Nucleus accumbens (tissue), 56 donors: Measurements from ENCODE around the gene EYA4.
"Not testable (repeated sequence)": the region's sequence is repeated elsewhere in the genome, so short reads cannot be mapped to it uniquely, and the experiment has no call there.

Experiments used
- DNase-seq, 56 donors: peaks; one replicate each; lab custom pipeline; 2025; lab: John Stamatoyannopoulos, UW

Gene EYA4

DNA sequence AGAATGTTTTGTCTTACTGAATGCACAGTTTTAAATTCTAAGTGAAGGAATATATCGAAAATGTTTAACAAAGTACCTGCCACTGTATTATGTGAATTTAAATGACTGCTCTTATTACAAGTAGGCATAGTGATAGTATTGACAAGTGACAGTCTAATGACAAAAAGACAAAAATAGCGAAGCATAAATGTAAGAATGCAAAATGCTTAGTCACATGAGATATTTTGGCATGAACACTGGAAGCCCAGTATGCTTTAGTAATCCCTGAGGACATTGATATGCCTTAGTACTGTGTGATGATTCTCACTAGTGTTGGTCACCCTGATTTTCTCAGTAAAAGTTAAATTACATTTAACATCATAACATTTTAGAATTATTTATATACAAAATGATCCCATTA is 153.5 kb downstream of the EYA4 start:
- DNase-seq: no peak

DNA sequence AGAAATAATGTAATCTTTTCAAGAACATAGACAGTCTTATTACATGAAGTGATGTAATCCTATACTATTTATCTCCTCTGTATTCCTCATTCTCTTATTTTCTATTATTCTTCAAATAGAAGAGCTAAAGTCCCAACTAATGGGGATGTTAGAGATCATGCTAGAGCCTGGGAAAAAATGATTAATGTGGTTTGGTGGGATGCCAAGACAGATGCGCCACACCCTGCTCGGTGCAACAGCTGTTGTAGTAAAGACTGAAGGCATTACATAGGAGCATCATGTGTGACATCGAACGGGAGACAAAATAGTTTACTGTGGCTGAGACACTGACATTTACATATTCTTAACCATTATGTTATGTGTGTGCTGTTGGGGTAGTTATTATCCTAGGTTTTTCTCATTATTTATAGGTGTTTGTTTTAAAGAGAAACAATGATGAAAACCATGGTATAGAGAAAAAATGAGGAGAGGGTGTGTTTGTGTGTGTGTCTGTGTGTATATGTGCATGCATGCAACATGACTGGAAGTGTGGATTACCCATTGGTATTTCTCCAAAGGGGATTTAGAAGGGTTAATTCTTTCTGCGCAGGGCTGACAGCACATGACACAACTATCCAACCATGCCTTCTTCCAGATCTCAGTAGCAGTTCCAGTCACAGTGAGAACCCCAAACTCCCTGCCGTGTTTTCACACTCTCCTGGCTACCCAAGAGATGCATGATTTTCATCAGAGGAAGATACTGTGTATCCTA is 155.3 kb downstream of the EYA4 start:
- no peak for DNase-seq

DNA sequence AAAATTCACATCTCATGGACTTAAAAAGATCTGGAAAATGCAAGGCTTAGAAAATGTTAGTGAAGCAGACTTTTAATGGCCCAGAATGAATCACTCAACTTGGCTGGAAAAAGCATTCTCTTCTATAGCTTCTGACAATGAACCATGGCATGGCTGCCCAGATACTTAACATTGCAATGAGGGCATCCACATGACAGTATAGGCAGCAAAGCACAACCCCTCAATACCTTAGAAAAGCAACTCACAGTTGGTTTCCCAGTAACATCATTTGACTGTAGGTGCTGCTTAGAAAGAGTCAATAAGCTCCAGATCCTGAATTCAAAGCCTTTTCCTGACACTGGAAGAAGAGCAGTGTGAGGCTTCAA is 155.8 kb downstream of the EYA4 start:
- DNase-seq: no peak

DNA sequence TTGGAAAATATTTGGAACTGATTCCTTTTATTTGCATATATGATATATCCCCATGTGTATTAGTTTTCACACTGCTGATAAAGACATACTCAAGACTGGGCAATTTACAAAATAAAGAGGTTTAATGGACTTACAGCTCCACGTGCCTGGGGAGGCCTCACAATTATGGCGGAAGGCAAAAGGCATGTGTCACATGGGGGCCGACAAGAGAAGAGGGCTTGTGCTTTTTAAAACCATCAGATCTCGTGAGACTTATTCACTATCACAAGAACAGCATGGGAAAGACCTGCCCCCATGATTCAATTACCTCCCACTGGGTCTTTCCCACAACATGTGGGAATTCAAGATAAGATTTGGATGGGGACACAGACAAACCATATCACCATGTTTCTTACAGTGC is 156.4 kb downstream of the EYA4 start:
- DNase-seq: not testable (repeated sequence)

DNA sequence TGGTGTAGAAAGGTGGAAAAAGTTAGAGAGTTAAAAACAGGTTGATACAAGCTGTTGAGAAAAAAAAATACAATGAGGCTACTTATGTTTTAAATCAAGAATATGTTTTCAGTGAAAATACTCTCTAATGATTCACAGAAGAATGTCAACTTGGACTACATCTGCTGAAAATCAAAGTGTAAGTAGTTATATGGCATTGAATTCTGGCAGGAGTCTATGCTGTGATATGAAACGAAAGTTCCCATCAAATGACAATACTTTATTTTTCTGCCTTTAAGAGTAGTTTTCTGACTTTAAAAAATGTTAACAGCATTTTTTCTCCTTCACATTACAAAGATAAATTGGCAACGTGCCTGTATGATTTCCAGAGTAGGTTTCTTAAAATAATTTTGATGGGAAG is 158.3 kb downstream of the EYA4 start:
- no peak for DNase-seq

GRCh38 chr6:133404151-133404550 is 163.0 kb downstream of the EYA4 start:
- no peak for DNase-seq

DNA sequence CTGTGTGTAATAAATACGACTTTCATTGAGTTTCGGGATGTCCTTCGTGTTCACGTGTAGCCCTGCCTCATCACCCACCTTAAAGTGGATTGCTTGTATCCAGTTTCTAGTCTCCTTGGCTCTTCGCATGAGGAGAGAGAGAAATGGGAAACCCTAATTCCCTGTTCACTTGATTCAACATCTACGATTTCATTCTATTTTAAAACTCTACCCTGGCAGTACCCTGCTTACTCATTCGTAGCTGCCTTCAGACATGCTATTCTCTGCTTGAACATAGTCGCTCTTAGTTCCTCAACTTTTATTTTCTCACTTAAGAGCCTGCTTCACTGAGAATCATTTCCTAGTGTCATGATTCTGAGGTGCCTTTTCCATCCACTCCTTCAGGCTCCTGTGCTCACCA is 163.6 kb downstream of the EYA4 start:
- no peak for DNase-seq

- no peak for DNase-seq
Observed at GRCh38 chr6:133407320-133408100, 166.4 kb downstream of the EYA4 start.

- no peak for DNase-seq
Observed at GRCh38 chr6:133408132-133408531, 167.0 kb downstream of the EYA4 start.

- no peak for DNase-seq
Observed at GRCh38 chr6:133408543-133408942, 167.4 kb downstream of the EYA4 start.

- DNase-seq: no peak
Observed at GRCh38 chr6:133410638-133411435, 169.7 kb downstream of the EYA4 start.

DNA sequence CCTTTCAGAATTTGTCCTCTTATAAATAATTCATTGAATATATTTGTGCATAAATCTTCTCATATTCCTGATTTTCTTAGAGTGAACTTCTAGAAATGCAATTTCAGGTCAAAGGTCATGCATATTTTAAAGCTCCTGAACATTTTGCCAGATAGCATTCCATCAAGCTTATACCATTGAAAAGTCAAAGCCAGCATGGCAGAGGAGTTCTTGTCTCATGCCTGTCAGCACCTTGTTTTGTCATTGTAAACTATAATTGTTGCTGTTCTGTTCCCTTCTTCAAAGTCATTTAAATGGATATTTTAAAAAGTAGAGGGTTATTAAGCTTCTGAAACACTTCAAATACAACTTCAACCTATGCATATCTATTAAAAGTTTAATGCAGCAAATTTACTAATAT is 170.6 kb downstream of the EYA4 start:
- no peak for DNase-seq

DNA sequence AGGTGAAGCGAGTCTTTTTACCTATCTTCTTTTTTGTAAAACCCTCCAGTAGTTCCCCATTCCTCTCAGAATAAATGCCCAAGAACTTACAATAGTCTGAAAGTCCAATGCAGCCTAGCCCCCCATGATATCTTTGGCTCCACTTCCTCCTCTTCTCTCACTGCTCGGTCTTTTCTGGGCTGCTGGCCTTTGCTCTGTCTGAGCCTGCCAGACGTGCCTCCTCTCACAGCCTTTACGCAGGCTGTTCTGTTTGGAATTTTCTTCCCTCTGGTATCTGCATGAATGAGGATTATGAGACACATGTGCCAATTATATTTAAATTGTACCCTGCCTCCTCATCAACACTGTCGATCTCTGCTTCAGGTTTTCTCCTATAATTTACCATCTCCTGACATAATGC is 174.1 kb downstream of the EYA4 start:
- DNase-seq: no peak

DNA sequence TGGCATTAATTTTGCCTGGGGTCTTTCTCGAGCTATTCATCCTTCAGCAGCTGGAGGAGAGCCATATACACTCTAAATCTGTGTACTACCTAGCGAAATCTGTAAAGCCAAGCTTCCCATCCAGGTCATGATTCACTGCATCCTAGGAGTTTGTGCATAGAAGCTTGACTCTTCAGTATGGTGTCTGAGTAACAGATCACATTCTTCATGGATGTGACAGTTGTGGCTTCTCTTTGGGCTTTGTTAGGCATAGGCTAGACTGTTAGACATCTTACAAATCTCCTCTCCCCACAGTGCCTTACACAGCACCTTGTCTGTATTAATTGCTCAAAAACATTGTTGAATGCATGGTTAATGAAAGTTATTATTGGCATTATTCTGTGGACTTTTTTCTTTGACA is 177.0 kb downstream of the EYA4 start:
- DNase-seq: no peak

DNA sequence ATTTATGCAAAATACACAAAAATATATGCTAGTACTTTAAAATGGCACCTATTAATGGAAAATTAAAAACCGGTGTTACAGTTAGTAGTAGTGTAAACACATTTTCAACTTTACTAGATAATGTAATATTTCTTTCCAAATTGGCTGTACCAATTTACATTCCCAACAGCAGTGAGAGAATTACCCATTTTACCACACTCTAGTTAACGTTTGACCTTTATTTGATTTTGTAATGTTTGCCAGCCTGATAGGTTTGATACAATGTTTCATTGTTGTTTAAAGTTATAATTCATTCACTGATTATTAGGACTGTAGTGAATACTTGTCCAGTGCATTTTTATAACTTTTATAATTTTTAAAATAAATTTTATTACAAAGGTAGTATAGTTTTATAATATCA is 182.1 kb downstream of the EYA4 start:
- no peak for DNase-seq

DNA sequence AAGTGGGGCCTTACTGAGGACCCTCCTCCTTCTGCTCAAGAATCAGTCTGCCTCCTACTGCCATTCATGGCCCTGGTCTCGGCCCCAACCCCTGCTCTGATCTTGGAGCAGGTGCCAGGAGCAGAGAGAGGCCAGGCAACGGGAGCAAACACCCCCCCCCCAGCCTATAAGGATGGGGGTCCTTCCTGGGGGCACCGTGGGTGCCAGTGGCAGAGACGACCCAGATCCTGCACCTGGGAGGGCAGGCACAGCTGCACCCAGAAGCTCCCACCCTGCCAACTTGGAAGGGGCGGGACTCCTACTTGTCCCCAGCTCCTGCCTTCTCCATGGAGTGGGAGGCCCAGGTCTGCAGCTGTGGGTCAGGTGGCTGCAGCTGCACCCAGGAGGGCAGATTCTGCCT is 183.2 kb downstream of the EYA4 start:
- no peak for DNase-seq

DNA sequence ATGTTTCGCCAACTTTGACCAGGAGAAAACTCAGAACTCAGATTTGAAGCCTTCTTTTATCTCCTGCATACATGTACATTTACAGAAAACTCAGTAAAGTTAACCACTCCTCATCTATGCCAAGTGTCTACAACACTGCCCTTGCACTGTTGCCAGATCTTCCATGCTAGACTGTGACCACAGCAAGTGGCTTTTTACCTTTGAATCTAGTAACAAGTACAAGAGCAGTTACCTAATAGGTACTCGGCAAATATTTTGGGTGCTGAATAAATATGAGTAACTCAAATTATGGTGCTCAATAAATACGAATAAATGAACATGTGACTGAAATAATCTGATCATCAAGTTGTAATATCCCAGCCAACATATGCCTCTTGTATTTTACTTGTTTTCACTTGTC is 184.9 kb downstream of the EYA4 start:
- DNase-seq: no peak

DNA sequence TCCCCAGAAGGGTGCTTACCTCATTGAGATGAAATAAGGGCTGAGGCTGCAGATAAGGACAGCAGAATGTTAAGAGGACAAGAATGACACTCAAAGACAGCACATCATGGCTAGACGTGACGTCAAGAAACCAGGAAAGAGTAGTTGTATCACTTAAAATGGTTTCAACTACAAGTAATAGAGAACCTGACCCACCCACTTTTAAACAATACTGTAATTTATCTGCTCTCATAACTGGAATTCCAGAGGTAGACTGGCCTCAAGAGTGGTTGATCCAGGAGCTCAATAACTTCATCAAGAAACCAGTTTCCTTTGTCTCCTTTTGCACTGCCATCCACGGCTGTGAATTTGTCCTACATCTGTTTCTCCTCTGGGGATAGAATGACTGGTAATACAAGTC is 187.1 kb downstream of the EYA4 start:
- DNase-seq: no peak

- DNase-seq: no peak
Observed at GRCh38 chr6:133430530-133430929, 189.4 kb downstream of the EYA4 start.

- DNase-seq: no peak
Observed at GRCh38 chr6:133431031-133431430, 189.9 kb downstream of the EYA4 start.
